GM18505 (cell line): ENCODE measurements around the gene SLC26A4.

Source experiments
- ATAC-seq: cut with Tn5 transposase; IDR thresholded peaks from one replicate; pipeline ENCODE4 v1.9.1; 2021; ENCODE audit not compliant: unreplicated experiment
- POLR2A ChIP-seq: IDR thresholded peaks from 4 replicates; pipeline ENCODE4 v1.6.1; 2011; ENCODE audit warnings: borderline replicate concordance; ENCODE audit not compliant: insufficient read depth, insufficient read length; ENCODE audit errors: extremely low read depth

Gene SLC26A4

GRCh38 chr7:107672183-107672582, 11.6 kb downstream of the SLC26A4 start:
- no peak for ATAC-seq
- TF ChIP-seq POLR2A = no peak

GRCh38 chr7:107676249-107676648, 15.6 kb downstream of the SLC26A4 start:
- no peak for TF ChIP-seq POLR2A
- no peak for ATAC-seq

- no peak for TF ChIP-seq POLR2A
- ATAC-seq = no peak
Measured at GRCh38 chr7:107678110-107678753, 17.6 kb downstream of the SLC26A4 start.

- TF ChIP-seq POLR2A = no peak
- ATAC-seq = no peak
Measured at GRCh38 chr7:107680478-107680877, 19.9 kb downstream of the SLC26A4 start.

- ATAC-seq = no peak
- TF ChIP-seq POLR2A = no peak
Measured at GRCh38 chr7:107682886-107683285, 22.3 kb downstream of the SLC26A4 start.

- no peak for ATAC-seq
- no peak for TF ChIP-seq POLR2A
Measured at GRCh38 chr7:107684287-107684686, 23.7 kb downstream of the SLC26A4 start.

GRCh38 chr7:107684947-107685463, 24.4 kb downstream of the SLC26A4 start:
- no peak for ATAC-seq
- TF ChIP-seq POLR2A = no peak

- TF ChIP-seq POLR2A = no peak
- no peak for ATAC-seq
Measured at GRCh38 chr7:107686816-107687387, 26.3 kb downstream of the SLC26A4 start.

GRCh38 chr7:107687656-107688055, 27.0 kb downstream of the SLC26A4 start:
- ATAC-seq = no peak
- TF ChIP-seq POLR2A = no peak

GRCh38 chr7:107689553-107689952, 28.9 kb downstream of the SLC26A4 start:
- TF ChIP-seq POLR2A = no peak
- ATAC-seq = no peak

GRCh38 chr7:107690084-107690483, 29.5 kb downstream of the SLC26A4 start:
- no peak for TF ChIP-seq POLR2A

GRCh38 chr7:107690611-107691010, 30.0 kb downstream of the SLC26A4 start:
- no peak for ATAC-seq
- no peak for TF ChIP-seq POLR2A

More at GRCh38 chr7:107690084-107690483, 29.5 kb downstream of the SLC26A4 start:
- ATAC-seq = no peak

GRCh38 chr7:107691716-107692115, 31.1 kb downstream of the SLC26A4 start:
- no peak for ATAC-seq
- TF ChIP-seq POLR2A = no peak

- no peak for ATAC-seq
- no peak for TF ChIP-seq POLR2A
Measured at GRCh38 chr7:107692501-107692900, 31.9 kb downstream of the SLC26A4 start.
